Immature natural killer cell (primary cell): ENCODE measurements around the gene MADD. TPM values are rescaled to one million over a fixed set of nuclear protein-coding genes. Genes with fewer than 3 reads are reported as not detected.
A peak's percentile ranks its signal among the peaks of the same experiment; 100 is the strongest.

Source experiments
- DNase-seq, 3 donors: peaks; one replicate each; pipeline ENCODE4 v3.0.0; 2022; ENCODE audit warnings: mixed read lengths in 1 of 3
- H3K27ac Mint-ChIP-seq, 6 donors: one replicate each; pipeline ENCODE4 v1.8.0; 2020; ENCODE audit warnings: mixed read lengths in 6 of 6, mild to moderate bottlenecking in 5 of 6, inconsistent platforms in 4 of 6, moderate library complexity in 3 of 6
- H3K27me3 Mint-ChIP-seq, 3 donors: one replicate each; pipeline ENCODE4 v1.8.0; 2020 to 2021; ENCODE audit warnings: low read depth in 3 of 3, mild to moderate bottlenecking in 3 of 3, mixed read lengths in 3 of 3, moderate library complexity in 3 of 3, inconsistent platforms in 1 of 3
- H3K36me3 Mint-ChIP-seq, 3 donors: one replicate each; pipeline ENCODE4 v1.8.0; 2020; ENCODE audit warnings: mixed read lengths in 3 of 3, inconsistent platforms in 2 of 3, mild to moderate bottlenecking in 2 of 3
- H3K4me1 Mint-ChIP-seq, 2 donors: one replicate each; pipeline ENCODE4 v1.8.0; 2020; ENCODE audit warnings: inconsistent platforms in 2 of 2, mild to moderate bottlenecking in 2 of 2, mixed read lengths in 2 of 2, moderate library complexity in 1 of 2
- H3K4me3 Mint-ChIP-seq, 5 donors: one replicate each; pipeline ENCODE4 v1.8.0; 2020; ENCODE audit warnings: mild to moderate bottlenecking in 5 of 5, mixed read lengths in 5 of 5, inconsistent platforms in 3 of 5, moderate library complexity in 3 of 5
- H3K9me3 Mint-ChIP-seq, 6 donors: one replicate each; pipeline ENCODE4 v1.8.0; 2020; ENCODE audit warnings: mild to moderate bottlenecking in 6 of 6, mixed read lengths in 6 of 6, inconsistent platforms in 4 of 6, moderate library complexity in 3 of 6
- polyA plus RNA-seq, 3 donors: library from polyadenylated mRNA; unstranded; fragments of 300-500 nt; fragmentation: Illumina TruSeq; gene quantifications; one replicate each; pipeline ENCODE4 v1.2.3, GENCODE V29; 2021

MADD gene
- polyA plus RNA-seq, 3 donors from 2014 or later = 14.7 to 42.7 (median 19.3) TPM

GRCh38 chr11:47376525-47377371, 106.8 kb downstream of the MADD start:
- H3K9me3 Mint-ChIP-seq = no peaks in the 10 kb centered on the region
- H3K36me3 Mint-ChIP-seq = no peaks in the 10 kb centered on the region
- H3K27me3 Mint-ChIP-seq = peaks cover 0 to 10% (median 0%) of the 10 kb centered on the region in 3 donors
- DNase-seq = no peak
- H3K4me3 Mint-ChIP-seq = no peak overlapping the region
- H3K4me1 Mint-ChIP-seq = peaks cover 0 to 6% of the 10 kb centered on the region in 2 donors
- no peak overlapping the region for H3K27ac Mint-ChIP-seq

- Mint-ChIP-seq H3K4me1 (peaks cover 0 to 6% of the 10 kb centered on the region in 2 donors), H3K27me3 (peaks cover 0 to 12% (median 0%) of the 10 kb centered on the region in 3 donors), H3K9me3 (no peaks in the 10 kb centered on the region), H3K27ac (no peak overlapping the region), H3K36me3 (no peaks in the 10 kb centered on the region), H3K4me3 (peak overlapping the region in 2 of 5 donors; percentile 15 to 24)
- DNase-seq = no peak
Observed at GRCh38 chr11:47377571-47378009, 107.7 kb downstream of the MADD start.

GRCh38 chr11:47378010-47378835, 108.3 kb downstream of the MADD start, which contains the start of gene SPI1:
Gene SPI1 (minus strand): TSS chr11:47378547. CDS start chr11:47378353, 194 bp downstream.
- no peaks in the 10 kb centered on the region for H3K9me3 Mint-ChIP-seq
- H3K4me3 Mint-ChIP-seq = peak within 1 kb of the TSS in 2 of 5 donors; percentile 24 to 58
- DNase-seq = no peak
- peaks cover 0 to 6% of the 10 kb centered on the region in 2 donors for H3K4me1 Mint-ChIP-seq
- H3K36me3 Mint-ChIP-seq = no peaks in the 10 kb centered on the region
- no peak within 1 kb of the TSS for H3K27ac Mint-ChIP-seq
- peaks cover 0 to 12% (median 0%) of the 10 kb centered on the region in 3 donors for H3K27me3 Mint-ChIP-seq

- no peak for DNase-seq
- no peak overlapping the region for H3K4me3 Mint-ChIP-seq
- H3K4me1 Mint-ChIP-seq = peaks cover 0 to 6% of the 10 kb centered on the region in 2 donors
- H3K36me3 Mint-ChIP-seq = no peaks in the 10 kb centered on the region
- peaks cover 0 to 1% (median 0%) of the 10 kb centered on the region in 6 donors for H3K9me3 Mint-ChIP-seq
- H3K27ac Mint-ChIP-seq = no peak overlapping the region
- peaks cover 0 to 12% (median 3%) of the 10 kb centered on the region in 3 donors for H3K27me3 Mint-ChIP-seq
Observed at GRCh38 chr11:47378836-47379170, 108.9 kb downstream of the MADD start.

DNA sequence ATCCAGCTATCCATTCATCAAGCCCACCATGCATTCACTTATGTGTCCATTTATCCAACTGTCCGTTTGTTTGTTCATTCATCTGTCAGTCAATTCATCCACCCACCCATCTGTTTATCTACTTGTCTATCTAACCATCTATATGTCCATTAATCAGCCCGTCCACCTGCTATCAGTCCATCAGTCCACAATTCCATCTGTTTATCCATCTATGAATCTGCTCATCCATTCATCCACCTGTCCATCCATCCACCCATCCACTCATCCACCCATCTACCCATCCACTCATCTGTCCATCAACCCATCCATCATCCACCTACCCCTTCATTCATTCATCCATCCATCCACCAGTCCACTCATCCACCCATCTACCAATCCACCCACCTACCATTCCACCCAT, 109.4 kb downstream of the MADD start:
- Mint-ChIP-seq H3K27ac (no peak overlapping the region), H3K27me3 (peaks cover 0 to 12% (median 3%) of the 10 kb centered on the region in 3 donors), H3K4me3 (no peak overlapping the region), H3K4me1 (peaks cover 0 to 4% of the 10 kb centered on the region in 2 donors), H3K9me3 (peaks cover 0 to 1% (median 0%) of the 10 kb centered on the region in 6 donors), H3K36me3 (no peaks in the 10 kb centered on the region)
- no peak for DNase-seq

Other genes starting within 250 kb of the MADD start
- gene ARFGAP2, start 93.3 kb upstream of the MADD start, polyA plus RNA-seq = 100 to 1,000 TPM; 103 to 137 (median 121) TPM
- under 1 TPM in 1 of 3 donors, not detected in 2; 0.48 TPM for gene PACSIN3, start 83.7 kb upstream of the MADD start, polyA plus RNA-seq
- 10 to 100 TPM; 27.4 to 39.3 (median 35.4) TPM for gene DDB2, start 55.2 kb upstream of the MADD start, polyA plus RNA-seq
- 10 to 100 TPM in 2 of 3 donors, 1 to 10 TPM in 1; 6.6 to 20.1 (median 19.2) TPM for gene ACP2, start 21.3 kb upstream of the MADD start, polyA plus RNA-seq
- 10 to 100 TPM; 14.8 to 20.3 (median 19.8) TPM for gene NR1H3, start 12.1 kb upstream of the MADD start, polyA plus RNA-seq
- not detected for gene MYBPC3, start 82.6 kb downstream of the MADD start, polyA plus RNA-seq
- 1 to 10 TPM in 2 of 3 donors, under 1 TPM in 1; 0.95 to 3.6 (median 2.3) TPM for gene SPI1, start 108.4 kb downstream of the MADD start, polyA plus RNA-seq
- gene SLC39A13, start 138.5 kb downstream of the MADD start, polyA plus RNA-seq = 10 to 100 TPM; 22.1 to 33.2 (median 27.7) TPM
- gene PSMC3, start 156.3 kb downstream of the MADD start, polyA plus RNA-seq = 100 to 1,000 TPM; 157 to 207 (median 184) TPM
- not detected for gene RAPSN, start 179.0 kb downstream of the MADD start, polyA plus RNA-seq